ENCODE results near the gene FILIP1L. TPM values are rescaled to one million over a fixed set of nuclear protein-coding genes. Genes with fewer than 3 reads are reported as not detected.

The FILIP1L gene
- total RNA-seq, 1 experiment from 2014 or later = 15.5 TPM

DNA sequence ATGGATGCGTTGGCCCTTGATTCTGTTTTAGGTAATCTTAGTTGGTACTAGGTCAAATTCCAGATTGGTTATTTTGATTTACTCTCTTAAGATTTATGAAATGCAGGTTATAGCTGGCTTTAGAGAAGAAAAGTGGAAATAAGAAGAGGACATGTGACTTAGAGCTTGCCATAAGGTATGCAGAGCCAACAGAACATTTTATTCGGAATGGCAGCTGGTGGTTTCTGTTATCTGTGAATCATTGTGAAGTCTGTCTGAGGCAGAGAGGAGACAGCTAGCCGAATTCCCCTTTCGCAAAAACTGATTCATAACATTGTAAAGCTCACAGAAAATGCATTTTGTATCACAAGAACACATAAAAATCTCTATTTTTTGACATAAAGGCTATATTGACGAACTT, 82.1 kb downstream of the FILIP1L start:
- H3K4me1 Mint-ChIP-seq (ENCODE audit: low read depth, unreplicated experiment) = peaks cover 34% of the 10 kb centered on the region
- ChIA-PET POLR2A (no interaction called here), CTCF (no interaction called here)
- no TSS peak for BruUV-seq (replicated peaks)
- Histone ChIP-seq H3K4me3 (ENCODE audit: low read depth, low read length) (no peak overlapping the region), H3K9me3 (no peaks in the 10 kb centered on the region), H3K4me1 (peaks cover 94% of the 10 kb centered on the region), H3K36me3 (ENCODE audit: control insufficient read depth, insufficient read depth, low read length) (no peaks in the 10 kb centered on the region), H3K27me3 (replicated peaks; ENCODE audit: control insufficient read depth, insufficient read depth, low read length) (no peaks in the 10 kb centered on the region)
- H3K27me3 Mint-ChIP-seq (ENCODE audit: insufficient read depth, unreplicated experiment) = no peaks in the 10 kb centered on the region
- H3K27ac Mint-ChIP-seq (ENCODE audit: unreplicated experiment) = no peak overlapping the region
- H3K9me3 Mint-ChIP-seq (ENCODE audit: unreplicated experiment) = no peaks in the 10 kb centered on the region
- TF ChIP-seq, protein P1, sequence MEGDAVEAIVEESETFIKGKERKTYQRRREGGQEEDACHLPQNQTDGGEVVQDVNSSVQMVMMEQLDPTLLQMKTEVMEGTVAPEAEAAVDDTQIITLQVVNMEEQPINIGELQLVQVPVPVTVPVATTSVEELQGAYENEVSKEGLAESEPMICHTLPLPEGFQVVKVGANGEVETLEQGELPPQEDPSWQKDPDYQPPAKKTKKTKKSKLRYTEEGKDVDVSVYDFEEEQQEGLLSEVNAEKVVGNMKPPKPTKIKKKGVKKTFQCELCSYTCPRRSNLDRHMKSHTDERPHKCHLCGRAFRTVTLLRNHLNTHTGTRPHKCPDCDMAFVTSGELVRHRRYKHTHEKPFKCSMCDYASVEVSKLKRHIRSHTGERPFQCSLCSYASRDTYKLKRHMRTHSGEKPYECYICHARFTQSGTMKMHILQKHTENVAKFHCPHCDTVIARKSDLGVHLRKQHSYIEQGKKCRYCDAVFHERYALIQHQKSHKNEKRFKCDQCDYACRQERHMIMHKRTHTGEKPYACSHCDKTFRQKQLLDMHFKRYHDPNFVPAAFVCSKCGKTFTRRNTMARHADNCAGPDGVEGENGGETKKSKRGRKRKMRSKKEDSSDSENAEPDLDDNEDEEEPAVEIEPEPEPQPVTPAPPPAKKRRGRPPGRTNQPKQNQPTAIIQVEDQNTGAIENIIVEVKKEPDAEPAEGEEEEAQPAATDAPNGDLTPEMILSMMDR (IDR thresholded peaks at IDR 0.05; ENCODE audit: insufficient read depth in 1 of 2, low read depth in 1 of 2, low read length in 1 of 2, severe bottlenecking in 1 of 2, unreplicated experiment in 1 of 2) = no peak
- no peak overlapping the region for H3K4me3 Mint-ChIP-seq (ENCODE audit: unreplicated experiment)
- no peak for DNase-seq
- intact Hi-C loops (cut with micrococcal nuclease; ENCODE audit: unreplicated experiment) = loop anchor here (5.0 kb wide), 1 partner anchor 65 kb away; no protein-coding TSS in a partner anchor
- no peaks in the 10 kb centered on the region for H3K36me3 Mint-ChIP-seq (ENCODE audit: insufficient read depth, unreplicated experiment)

DNA sequence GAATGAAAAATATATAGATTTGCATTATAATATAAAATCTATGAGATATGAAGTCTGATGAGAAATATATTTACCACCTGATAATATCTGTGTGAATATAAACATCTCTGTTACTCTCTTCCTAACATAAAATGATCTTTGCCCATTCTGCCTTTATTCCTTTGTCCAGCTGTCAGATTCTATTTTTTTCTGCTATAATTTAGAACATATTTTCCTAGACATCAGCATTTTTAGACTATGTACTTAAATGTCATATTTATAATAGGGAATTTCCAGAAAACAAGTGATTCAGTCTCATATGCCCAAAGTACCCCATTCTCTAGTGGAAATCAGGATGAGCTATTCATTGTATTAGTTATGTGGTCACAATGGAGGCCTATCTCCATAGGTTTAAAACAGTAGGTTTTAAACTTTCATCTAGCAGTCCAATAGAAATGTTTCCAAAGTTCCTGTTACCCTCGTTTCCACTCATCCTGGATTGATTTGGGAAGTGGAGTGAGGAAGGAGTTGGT, 83.3 kb downstream of the FILIP1L start:
- POLR2A ChIA-PET = no interaction called here
- H3K4me3 Mint-ChIP-seq (ENCODE audit: unreplicated experiment) = no peak overlapping the region
- H3K36me3 Mint-ChIP-seq (ENCODE audit: insufficient read depth, unreplicated experiment) = no peaks in the 10 kb centered on the region
- intact Hi-C loops (cut with micrococcal nuclease; ENCODE audit: unreplicated experiment) = loop anchor here (5.0 kb wide), 1 partner anchor 64 kb away; no protein-coding TSS in a partner anchor
- no peaks in the 10 kb centered on the region for H3K9me3 Mint-ChIP-seq (ENCODE audit: unreplicated experiment)
- CTCF ChIA-PET = no interaction called here
- TF ChIP-seq, protein P1 (IDR thresholded peaks at IDR 0.05; ENCODE audit: insufficient read depth in 1 of 2, low read depth in 1 of 2, low read length in 1 of 2, severe bottlenecking in 1 of 2, unreplicated experiment in 1 of 2) = no peak
- Histone ChIP-seq H3K36me3 (ENCODE audit: control insufficient read depth, insufficient read depth, low read length) (no peaks in the 10 kb centered on the region; the same call in 1 of the 2 replicates), H3K4me3 (ENCODE audit: low read depth, low read length) (no peak overlapping the region), H3K27me3 (replicated peaks; ENCODE audit: control insufficient read depth, insufficient read depth, low read length) (no peaks in the 10 kb centered on the region), H3K4me1 (peaks cover 95% of the 10 kb centered on the region), H3K9me3 (no peaks in the 10 kb centered on the region)
- no TSS peak for BruUV-seq (replicated peaks)
- peaks cover 29% of the 10 kb centered on the region for H3K4me1 Mint-ChIP-seq (ENCODE audit: low read depth, unreplicated experiment)
- H3K27me3 Mint-ChIP-seq (ENCODE audit: insufficient read depth, unreplicated experiment) = no peaks in the 10 kb centered on the region
- no peak overlapping the region for H3K27ac Mint-ChIP-seq (ENCODE audit: unreplicated experiment)
- DNase-seq = no peak

DNA sequence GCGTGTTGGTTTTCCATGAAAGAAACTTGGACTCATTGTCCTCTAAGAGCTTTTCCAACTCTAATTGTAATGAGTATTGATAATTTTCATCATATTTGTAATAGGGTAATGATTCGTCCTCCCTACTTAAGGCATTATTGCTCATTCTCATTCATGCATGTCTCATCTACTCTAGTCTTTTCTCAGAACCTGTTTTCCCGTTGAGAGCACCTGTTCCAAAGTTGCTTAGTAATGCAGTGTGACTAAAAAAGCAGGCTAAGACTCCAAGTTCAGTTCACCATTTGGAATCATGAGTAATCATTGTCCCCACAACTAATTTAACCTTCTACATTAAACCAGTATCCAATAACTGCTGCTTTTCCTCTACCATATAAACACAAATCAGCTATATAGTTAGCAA, 84.0 kb downstream of the FILIP1L start:
- Mint-ChIP-seq H3K4me3 (ENCODE audit: unreplicated experiment) (no peak overlapping the region), H3K4me1 (ENCODE audit: low read depth, unreplicated experiment) (peaks cover 29% of the 10 kb centered on the region), H3K27me3 (ENCODE audit: insufficient read depth, unreplicated experiment) (no peaks in the 10 kb centered on the region), H3K27ac (ENCODE audit: unreplicated experiment) (no peak overlapping the region), H3K9me3 (ENCODE audit: unreplicated experiment) (no peaks in the 10 kb centered on the region), H3K36me3 (ENCODE audit: insufficient read depth, unreplicated experiment) (no peaks in the 10 kb centered on the region)
- no peaks in the 10 kb centered on the region for H3K27me3 ChIP-seq (replicated peaks; ENCODE audit: control insufficient read depth, insufficient read depth, low read length)
- POLR2A ChIA-PET = no interaction called here
- no TSS peak for BruUV-seq (replicated peaks)
- H3K9me3 ChIP-seq = no peaks in the 10 kb centered on the region
- intact Hi-C loops (cut with micrococcal nuclease; ENCODE audit: unreplicated experiment) = loop anchor here (5.0 kb wide), 1 partner anchor 63 kb away; no protein-coding TSS in a partner anchor
- CTCF ChIA-PET = no interaction called here
- TF ChIP-seq, protein P1 (IDR thresholded peaks at IDR 0.05; ENCODE audit: insufficient read depth in 1 of 2, low read depth in 1 of 2, low read length in 1 of 2, severe bottlenecking in 1 of 2, unreplicated experiment in 1 of 2) = no peak
- no peak overlapping the region for H3K4me3 ChIP-seq (ENCODE audit: low read depth, low read length)
- peaks cover 95% of the 10 kb centered on the region for H3K4me1 ChIP-seq
- no peak for DNase-seq
- H3K36me3 ChIP-seq (ENCODE audit: control insufficient read depth, insufficient read depth, low read length) = no peaks in the 10 kb centered on the region; the same call in 1 of the 2 replicates
